Skin epidermis (tissue), 12 donors: ENCODE data around the gene CCNF.
A peak's percentile ranks its signal among the peaks of the same experiment; 100 is the strongest.
"Not testable (repeated sequence)": the region's sequence is repeated elsewhere in the genome, so short reads cannot be mapped to it uniquely, and the experiment has no call there.

Experiments used
- H3K27ac ChIP-seq, 21 experiments: fragments of 200-600 bp; sonication (generic) in 11 of 21; one replicate each; pipeline ENCODE4 v1.5.0; 2020; ENCODE audit warnings: mild to moderate bottlenecking in 3 of 21, inconsistent platforms in 2 of 21, moderate library complexity in 2 of 21
- H3K4me3 ChIP-seq, 7 experiments: fragments of 200-600 bp; sonication (generic) in 2 of 7; one replicate each; pipeline ENCODE4 v1.5.0; 2020; ENCODE audit warnings: inconsistent platforms in 2 of 7, mild to moderate bottlenecking in 2 of 7, moderate library complexity in 1 of 7

CCNF gene, protein sequence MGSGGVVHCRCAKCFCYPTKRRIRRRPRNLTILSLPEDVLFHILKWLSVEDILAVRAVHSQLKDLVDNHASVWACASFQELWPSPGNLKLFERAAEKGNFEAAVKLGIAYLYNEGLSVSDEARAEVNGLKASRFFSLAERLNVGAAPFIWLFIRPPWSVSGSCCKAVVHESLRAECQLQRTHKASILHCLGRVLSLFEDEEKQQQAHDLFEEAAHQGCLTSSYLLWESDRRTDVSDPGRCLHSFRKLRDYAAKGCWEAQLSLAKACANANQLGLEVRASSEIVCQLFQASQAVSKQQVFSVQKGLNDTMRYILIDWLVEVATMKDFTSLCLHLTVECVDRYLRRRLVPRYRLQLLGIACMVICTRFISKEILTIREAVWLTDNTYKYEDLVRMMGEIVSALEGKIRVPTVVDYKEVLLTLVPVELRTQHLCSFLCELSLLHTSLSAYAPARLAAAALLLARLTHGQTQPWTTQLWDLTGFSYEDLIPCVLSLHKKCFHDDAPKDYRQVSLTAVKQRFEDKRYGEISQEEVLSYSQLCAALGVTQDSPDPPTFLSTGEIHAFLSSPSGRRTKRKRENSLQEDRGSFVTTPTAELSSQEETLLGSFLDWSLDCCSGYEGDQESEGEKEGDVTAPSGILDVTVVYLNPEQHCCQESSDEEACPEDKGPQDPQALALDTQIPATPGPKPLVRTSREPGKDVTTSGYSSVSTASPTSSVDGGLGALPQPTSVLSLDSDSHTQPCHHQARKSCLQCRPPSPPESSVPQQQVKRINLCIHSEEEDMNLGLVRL

DNA sequence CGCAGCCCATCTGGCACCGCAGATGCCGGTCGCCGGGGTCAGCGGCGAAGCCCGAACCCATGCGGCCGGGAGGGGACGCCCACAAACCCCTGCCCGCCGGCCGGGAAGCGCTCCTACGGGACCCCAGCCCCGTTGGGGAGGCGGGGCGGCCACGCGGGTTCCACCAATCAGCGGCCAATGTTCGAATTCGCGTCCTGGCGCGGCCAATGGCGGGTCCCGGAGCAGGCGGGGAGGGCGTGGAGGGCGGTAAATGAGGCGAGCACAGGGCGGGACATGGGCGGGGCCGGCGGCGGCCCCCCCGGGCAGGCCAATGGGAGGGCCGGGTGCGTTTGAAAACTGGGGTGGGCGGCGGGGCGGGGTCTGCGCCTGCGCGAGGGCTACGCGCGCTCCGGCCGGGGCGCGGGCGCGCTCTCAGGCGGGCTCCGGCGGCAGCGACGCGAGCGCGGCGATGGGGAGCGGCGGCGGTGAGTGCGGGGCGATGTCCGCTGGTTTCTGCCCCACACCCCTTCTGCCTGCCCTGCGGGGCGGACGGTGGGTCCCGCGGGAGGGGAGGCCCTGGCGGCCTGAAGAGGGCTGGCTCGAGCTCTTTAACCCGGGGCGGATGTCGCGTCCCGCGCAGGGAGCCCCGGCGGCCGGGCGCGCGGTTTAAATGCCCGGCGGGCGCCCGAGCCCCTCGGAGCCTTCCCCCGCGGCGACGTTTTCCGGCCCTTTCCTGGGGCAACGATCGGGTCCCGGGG lies at the start of gene CCNF:
Gene CCNF (plus strand): TSS at position 414 of the 737 bp plus-strand sequence. CDS start 35 bp downstream, at position 449.
- peak within 1 kb of the TSS; percentile 79 to 98 (median 95) for H3K4me3 ChIP-seq
- H3K27ac ChIP-seq = peak within 1 kb of the TSS in 20 of 21 experiments; percentile 68 to 90 (median 82)

DNA sequence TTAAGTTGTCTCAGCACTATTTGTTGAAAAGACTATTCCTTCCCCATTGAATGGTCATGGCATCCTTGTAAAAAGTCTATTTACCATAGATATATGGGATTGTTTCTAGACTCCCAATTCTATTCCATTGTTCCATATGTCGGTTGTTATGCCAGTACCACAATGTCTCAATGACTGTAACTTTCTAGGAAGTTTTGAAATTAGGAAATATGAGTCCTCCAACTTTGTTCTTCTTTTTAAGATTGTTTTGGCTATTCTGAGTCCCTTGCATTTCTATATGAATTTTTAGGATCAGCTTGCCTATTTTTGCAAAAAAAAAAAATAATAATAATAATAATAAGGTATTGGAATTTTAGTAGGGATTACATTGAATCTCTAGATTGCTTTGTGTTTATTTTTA lies 45.7 kb upstream of the CCNF start:
- Histone ChIP-seq H3K4me3 (no peak overlapping the region), H3K27ac (no peak overlapping the region)

DNA sequence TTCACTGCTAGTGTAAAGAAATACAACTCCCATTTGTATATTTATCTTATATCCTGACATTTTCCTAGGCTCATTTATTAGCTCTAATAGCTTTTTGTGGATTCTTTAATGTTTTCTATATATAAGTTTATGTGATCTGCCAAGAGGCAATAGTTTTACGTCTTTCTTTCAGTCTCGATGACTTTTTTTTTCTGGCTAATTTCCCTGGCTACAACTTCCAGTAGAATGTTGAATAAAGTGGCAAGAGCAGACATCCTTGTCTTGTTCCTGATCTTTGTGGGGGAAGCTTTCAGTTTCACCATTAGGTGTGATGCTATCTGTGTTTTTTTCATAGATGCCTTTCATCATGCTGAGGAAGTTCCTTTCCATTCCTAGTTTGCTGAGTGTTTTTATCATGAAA lies 44.8 kb upstream of the CCNF start:
- Histone ChIP-seq H3K4me3 (no peak overlapping the region), H3K27ac (no peak overlapping the region)

DNA sequence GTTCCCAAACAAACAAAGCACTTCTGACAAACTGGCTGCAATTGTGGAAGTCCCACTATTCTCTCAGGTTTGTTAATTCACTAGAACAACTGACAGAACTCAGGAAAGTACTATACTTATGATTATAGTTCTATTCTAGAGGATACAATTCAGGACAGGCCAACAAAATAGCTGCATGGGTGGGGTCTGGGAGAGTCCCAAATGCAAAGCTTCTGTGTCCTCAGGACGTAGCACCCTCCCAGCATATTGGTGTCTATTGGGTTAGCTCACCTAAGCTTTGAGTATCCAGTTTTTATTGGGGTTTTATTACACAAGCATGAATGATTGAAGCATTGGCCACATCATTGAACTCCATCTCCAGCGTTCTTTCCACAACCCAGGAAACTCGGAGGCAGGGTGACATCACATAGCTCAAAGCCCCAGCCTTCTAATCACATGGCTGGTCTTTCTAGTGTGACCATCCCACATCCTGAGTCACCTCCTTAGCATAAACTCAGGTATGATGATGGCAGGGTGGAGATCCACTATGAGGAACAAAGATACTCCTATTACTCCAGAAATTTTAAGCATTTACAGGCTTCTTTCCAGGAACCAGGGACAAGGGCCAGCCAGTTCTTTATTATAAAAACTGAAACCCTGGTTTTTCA lies 43.9 kb upstream of the CCNF start:
- no peak overlapping the region for H3K27ac ChIP-seq

DNA sequence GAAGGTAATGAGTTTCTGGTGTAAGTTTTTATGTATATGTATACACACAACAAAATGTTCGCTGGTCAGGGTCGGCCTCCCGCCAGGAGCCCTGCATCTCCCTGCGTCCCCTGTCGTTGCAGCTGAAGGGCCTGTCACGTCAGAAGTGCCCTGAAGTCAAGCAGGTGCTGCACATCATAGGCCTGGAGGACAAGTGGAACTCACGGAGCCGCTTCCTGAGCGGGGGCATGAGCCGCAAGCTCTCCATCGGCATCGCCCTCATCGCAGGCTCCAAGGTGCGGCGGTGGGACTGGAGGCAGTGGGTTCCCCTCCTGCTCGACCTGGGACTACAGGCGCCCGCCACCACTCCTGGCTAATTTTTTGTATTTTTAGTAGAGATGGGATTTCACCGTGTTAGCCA lies 43.3 kb upstream of the CCNF start:
- not testable (repeated sequence) for H3K27ac ChIP-seq, H3K4me3 ChIP-seq

More for the DNA sequence above, 43.9 kb upstream of the CCNF start:
- no peak overlapping the region for H3K4me3 ChIP-seq

DNA sequence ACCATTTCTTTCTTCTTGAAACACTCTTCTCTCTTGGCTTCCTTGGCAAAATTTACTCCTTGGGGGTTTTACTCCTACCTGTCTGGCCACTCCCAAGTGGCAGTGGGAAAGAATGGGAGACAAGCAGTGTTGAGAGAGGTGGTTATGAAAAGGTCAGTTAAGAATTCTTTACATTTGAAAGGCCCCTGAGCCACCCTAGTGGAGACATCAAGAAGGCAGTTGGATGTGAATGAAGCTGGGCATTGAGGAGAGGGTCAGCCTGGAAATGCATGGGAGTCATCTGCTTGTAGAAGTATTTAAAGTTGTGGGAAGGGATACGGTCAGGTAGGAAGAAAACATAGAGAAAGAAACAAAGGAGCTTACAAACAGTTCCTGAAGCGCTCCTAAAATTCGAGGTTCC lies 42.3 kb upstream of the CCNF start:
- H3K27ac ChIP-seq = no peak overlapping the region

DNA sequence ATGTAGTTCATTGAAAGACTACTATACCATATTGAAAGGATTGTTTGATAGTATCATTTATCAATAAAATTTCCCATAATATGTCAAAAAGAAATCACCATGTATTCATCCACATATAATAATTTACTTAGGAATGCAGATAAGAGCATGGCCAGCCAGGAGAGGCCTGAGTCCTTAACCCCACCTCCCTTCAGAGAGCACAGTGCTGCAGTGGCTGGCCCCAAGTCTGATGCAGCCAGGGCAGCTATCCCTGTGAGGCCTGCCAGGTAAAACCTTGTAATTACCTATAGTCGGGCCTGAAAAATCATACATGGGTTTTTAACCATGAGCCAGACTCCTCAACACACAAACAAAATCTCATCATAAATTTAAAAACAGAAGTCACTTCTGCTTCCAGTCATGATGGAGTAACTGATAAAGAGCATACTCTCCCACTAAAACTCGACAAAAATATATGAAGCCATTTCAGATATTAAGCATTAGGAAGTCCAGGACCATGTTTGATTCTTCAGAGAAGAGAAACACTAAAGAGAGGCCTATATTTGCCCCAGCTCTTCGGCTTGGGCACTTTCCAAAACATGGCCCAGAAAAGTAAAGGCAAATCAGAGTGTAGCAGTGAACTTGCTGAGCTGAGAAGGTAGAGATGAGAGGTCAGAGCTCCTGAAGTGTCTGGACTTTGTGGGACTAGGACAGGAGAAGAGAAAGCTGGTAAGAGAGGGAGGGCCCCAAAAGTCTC lies 40.9 kb upstream of the CCNF start:
- Histone ChIP-seq H3K27ac (no peak overlapping the region), H3K4me3 (no peak overlapping the region)

More for the DNA sequence above, 42.3 kb upstream of the CCNF start:
- no peak overlapping the region for H3K4me3 ChIP-seq

DNA sequence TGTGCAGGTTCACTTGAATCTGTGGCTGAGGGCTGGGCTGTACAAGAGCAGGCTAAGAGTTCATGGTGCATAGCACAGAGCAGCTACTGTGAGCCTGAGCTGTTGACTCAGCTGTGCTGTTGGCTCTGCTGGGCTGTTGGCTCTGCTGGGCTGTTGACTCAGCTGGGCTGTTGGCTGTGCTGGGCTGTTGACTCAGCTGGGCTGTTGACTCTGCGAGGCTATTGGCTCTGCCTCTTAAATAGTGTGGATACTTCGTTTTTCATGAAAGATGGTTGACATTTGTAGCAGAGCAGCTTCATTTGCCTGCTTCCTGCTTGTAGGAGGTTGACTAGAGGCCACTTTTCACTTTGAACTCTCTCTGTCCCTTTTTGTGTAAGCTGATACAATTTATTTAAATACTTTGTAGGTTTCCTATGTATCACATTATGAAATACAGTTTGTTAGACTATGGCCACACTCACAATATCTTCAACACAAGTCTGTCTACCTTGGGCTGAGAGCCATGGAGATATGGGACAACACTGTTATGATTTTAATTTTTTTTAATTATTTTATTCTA lies 40.3 kb upstream of the CCNF start:
- H3K4me3 ChIP-seq = no peak overlapping the region
- no peak overlapping the region for H3K27ac ChIP-seq

DNA sequence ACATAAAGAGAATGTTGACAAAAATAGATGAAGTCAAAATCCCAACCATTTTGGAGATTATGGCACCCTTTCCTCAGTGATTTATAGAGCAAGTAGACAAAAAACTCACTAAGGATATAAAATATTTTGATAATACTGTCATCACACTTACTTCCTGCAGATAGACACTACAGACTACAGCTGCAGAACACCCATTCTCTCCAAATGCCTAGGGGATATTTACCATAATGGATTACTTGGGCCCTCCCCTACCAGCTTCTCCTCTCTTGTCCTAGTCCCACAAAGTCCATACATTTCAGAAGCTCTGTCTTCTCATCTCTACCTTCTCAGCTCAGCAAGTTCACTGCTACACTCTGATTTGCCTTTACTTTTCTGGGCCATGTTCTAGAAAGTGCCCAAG lies 37.2 kb upstream of the CCNF start:
- Histone ChIP-seq H3K27ac (no peak overlapping the region), H3K4me3 (no peak overlapping the region)

DNA sequence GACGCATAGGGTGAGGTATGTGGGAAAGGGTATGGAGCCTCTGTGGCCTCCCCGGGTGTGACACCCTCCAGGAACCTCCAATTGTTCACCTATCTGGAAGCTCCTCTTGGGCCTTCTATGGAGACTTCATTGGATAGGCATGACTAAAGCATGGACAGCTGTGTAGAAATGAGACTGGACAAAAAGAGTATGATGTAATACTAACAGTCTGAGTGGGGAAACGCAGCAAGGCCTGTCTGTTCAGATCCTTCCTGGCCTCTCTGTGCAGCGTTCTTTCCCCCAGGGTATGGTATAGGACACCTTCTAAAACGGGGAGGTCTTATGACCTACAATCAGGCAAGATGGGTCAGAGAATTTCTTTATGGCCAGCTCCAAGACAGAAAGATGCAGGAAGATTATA lies 30.7 kb upstream of the CCNF start:
- Histone ChIP-seq H3K4me3 (no peak overlapping the region), H3K27ac (no peak overlapping the region)

DNA sequence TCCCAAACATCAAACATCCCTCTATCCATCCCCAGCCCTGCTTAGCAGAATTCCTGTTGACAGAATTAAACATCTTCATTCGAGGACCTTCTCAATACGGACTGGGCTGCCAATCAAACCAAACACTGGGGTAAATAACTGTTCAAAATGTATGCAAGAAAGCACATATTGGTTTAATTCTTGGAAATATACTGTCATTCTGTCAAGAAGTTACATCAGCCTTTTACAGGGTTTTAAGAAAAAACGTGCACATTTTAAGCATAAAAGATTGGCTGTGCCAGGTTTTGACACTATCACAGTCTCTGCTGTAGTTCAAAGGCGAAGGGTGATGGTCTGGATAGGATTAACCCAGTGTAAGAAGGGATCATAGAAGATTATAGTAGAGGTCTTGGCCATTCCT lies 25.1 kb upstream of the CCNF start:
- no peak overlapping the region for H3K27ac ChIP-seq
- H3K4me3 ChIP-seq = no peak overlapping the region

DNA sequence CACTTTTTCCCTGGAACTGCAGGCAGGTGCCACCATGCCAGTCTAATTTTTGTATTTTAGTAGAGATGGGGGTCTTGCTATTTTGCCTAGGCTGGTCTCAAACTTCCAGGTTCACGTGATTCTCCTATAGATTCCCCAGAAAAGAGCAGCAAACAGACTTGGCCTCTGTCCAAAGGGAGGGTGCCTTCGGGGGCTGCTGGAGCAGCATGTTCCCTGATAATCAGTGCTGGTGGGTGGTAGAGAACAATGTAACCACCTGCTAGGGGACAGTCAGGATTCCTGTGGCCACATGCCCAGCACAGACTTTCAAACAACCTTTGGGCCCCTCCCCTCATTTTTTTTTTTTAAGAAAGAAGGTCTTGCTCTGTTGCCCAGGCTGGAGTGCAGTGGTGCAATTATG lies 14.2 kb upstream of the CCNF start:
- no peak overlapping the region for H3K4me3 ChIP-seq

DNA sequence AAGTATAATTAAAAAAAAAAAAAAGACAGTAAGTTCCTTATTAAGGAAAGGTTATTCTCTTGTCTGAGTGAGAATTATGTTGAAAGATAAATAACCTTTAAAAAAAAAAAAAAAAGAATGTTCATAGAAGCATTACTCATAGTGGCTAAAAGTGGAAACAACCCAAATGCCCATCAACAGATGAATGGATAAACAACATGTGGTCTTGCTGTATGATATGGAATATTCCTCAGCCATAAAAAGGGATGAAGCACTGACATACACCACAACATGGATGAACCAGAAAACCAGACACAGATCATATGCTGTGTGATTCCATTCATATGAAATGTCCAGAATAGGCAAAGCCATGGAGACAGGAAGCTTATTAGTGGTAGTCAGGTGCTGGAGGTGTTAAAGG lies 9.2 kb upstream of the CCNF start:
- Histone ChIP-seq H3K27ac (no peak overlapping the region), H3K4me3 (no peak overlapping the region)

More for the DNA sequence above, 14.2 kb upstream of the CCNF start:
- no peak overlapping the region for H3K27ac ChIP-seq

DNA sequence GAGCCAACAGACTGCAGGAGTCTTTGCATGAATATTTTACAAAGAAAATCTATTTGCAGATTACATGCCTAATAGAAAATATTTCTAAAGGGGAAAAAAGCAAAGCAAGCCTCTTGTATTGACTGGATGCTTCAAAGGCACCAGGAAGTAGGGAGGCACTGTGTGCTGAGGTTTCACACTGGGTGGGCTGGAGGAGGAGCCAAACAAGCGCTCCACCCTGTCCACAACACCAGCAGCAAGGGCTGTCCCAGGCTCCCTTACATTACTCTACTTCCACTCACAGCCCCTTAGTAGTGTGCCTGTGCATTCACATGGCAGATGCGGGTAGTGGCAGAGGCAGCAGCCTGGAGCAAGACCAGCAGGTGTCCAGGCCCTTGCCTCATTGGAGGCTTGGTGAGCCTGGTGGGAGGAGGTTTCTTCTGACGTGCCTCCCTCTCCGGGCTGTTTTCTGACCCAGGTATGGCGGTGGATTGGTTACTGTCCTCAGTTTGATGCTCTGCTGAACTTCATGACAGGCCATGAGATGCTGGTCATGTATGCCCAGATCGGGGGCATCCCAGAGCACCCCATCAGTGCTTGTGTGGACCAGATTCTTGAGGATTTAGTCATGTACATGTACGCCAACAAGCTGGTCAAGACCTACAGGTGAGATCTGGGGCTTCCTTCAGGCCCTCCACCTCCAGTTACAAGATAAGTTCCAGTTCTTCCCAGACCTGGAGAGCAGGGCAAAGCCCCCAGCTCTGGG lies 7.0 kb upstream of the CCNF start:
- Histone ChIP-seq H3K4me3 (no peak overlapping the region), H3K27ac (no peak overlapping the region)

DNA sequence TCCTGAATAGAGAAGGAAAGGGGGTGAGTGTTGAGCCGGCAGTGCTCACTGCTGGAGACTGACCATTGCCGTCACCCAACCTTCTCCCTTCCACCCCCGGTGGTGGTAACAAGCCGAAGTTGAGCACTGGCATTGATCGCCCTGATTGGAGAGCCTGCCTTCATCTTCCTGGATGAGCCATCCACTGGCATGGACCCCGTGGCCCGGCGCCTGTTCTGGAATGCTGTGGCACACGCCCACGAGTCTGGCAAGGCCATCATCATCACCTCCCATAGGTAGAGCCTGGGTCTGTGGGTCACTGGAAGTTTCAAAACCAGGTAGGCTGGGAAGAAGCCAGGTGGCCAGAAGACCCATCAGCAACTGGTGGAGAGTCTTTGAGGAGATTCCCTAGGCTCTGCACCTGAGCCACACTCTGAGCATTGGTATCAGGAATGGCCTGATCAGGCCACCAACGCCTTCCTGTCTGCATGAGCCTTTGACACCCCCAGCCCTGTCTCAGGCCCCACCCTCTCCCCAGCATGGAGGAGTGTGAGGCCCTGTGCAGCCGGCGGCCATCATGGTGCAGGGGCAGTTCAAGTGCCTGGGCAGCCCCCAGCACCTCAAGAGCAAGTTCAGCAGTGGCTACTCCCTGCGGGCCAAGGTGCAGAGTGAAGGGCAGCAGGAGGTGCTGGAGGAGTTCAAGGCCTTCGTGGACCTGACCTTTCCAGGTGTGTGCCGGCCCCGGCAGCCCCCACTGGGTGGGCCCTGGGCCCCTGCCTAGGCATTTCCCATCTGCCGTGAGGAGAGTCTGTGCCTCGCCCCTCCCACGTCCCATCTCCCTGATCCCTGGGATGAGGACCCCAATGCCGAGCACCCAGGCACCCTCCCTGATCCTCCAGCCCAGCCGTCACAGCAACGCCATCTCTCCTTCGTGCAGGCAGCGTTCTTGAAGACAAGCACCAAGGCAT lies 4.9 kb upstream of the CCNF start:
- H3K27ac ChIP-seq = no peak overlapping the region
- H3K4me3 ChIP-seq = no peak overlapping the region

DNA sequence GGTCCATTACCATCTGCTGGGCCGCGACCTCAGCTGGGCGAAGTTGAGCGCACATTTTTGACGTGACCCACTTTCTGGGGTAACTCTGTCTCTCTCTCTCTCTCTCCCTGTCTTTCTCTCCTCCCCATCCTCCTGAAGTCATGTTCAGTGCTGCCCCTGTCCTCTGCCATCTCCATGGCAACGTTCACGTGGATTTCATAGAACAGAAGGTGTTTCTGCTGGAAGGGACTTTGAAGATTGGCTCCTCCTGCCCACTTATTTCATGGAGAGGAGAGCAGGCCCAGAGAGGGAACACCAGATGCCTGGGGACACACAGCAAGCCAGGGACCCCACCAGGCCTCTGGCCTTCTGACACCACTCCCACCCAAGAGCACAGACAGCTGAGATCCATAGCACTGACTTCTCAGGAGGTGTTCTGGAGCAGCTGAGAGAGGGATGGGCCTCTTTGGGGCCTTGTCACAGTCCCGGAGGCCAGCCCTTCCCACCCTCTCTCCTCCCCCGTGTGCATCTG lies 4.2 kb upstream of the CCNF start:
- Histone ChIP-seq H3K27ac (no peak overlapping the region), H3K4me3 (no peak overlapping the region)

DNA sequence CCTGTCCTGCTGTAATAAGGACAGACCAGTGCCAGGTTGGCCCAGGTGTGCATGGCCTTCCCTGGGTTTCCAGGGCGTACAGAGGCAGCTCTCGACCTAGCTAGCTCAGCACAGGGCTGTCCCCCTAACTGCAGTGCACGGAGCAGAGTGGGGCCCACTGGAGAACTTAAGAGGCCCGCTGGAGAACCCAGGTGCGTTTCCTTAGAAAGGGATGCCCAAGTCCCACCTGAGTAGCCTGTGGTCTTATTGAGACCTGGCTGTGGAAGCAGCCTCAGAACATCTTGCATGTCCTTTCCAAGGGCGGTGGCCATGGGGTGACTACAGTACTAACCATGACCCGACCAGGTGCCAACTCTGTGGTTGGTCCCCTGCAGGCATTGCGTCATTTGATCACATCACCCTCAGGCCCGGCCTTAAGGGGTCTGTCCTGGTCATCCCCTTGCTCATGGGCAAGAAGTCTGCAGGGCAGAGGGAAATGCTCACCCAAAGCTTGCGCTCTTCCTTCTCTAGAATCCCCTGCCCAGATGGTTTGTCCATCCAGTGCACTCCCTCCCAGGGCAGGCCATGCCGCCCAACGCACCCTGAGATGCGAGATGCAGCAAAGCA lies 3.3 kb upstream of the CCNF start:
- Histone ChIP-seq H3K27ac (no peak overlapping the region), H3K4me3 (no peak overlapping the region)
